ENCODE results near the gene ERMP1.
"Not testable (repeated sequence)": the region's sequence is repeated elsewhere in the genome, so short reads cannot be mapped to it uniquely, and the experiment has no call there.

ERMP1 gene

GRCh38 chr9:5832538-5833529 is at the start of gene ERMP1:
ERMP1 (minus strand) TSS chr9:5833117; CDS start chr9:5833027, 90 bp downstream.
- DNase-seq: peak; percentile 95

GRCh38 chr9:5882244-5883012 is 49.5 kb upstream of the ERMP1 start:
- DNase-seq: not testable (repeated sequence)

- DNase-seq: peak; percentile 43
Measured at GRCh38 chr9:5879419-5880181, 46.7 kb upstream of the ERMP1 start.

GRCh38 chr9:5876711-5877110 is 43.8 kb upstream of the ERMP1 start:
- no peak for DNase-seq

- DNase-seq: no peak
Measured at GRCh38 chr9:5876026-5876425, 43.1 kb upstream of the ERMP1 start.

GRCh38 chr9:5874048-5874447 is 41.1 kb upstream of the ERMP1 start:
- DNase-seq: no peak

GRCh38 chr9:5873439-5873838 is 40.5 kb upstream of the ERMP1 start:
- no peak for DNase-seq

- DNase-seq: no peak
Measured at GRCh38 chr9:5872511-5872910, 39.6 kb upstream of the ERMP1 start.

- no peak for DNase-seq
Measured at GRCh38 chr9:5871785-5872184, 38.9 kb upstream of the ERMP1 start.

- DNase-seq: no peak
Measured at GRCh38 chr9:5870691-5871090, 37.8 kb upstream of the ERMP1 start.

GRCh38 chr9:5870020-5870339 is 37.1 kb upstream of the ERMP1 start:
- DNase-seq: no peak

GRCh38 chr9:5869315-5870019 is 36.5 kb upstream of the ERMP1 start:
- DNase-seq: no peak

GRCh38 chr9:5868235-5868634 is 35.3 kb upstream of the ERMP1 start:
- no peak for DNase-seq

- no peak for DNase-seq
Measured at GRCh38 chr9:5866685-5867084, 33.8 kb upstream of the ERMP1 start.

- DNase-seq: no peak
Measured at GRCh38 chr9:5866272-5866671, 33.4 kb upstream of the ERMP1 start.

GRCh38 chr9:5864446-5864845 is 31.5 kb upstream of the ERMP1 start:
- DNase-seq: no peak

GRCh38 chr9:5863092-5863746 is 30.3 kb upstream of the ERMP1 start:
- DNase-seq: no peak

GRCh38 chr9:5858833-5859232 is 25.9 kb upstream of the ERMP1 start:
- no peak for DNase-seq

- no peak for DNase-seq
Measured at GRCh38 chr9:5857928-5858327, 25.0 kb upstream of the ERMP1 start.

GRCh38 chr9:5854063-5854790 is 21.3 kb upstream of the ERMP1 start:
- peak; percentile 65 for DNase-seq

- DNase-seq: peak; percentile 46
Measured at GRCh38 chr9:5853617-5854016, 20.7 kb upstream of the ERMP1 start.
